Astrocyte (in vitro differentiated cells and primary cell): ENCODE results near the gene AK8. TPM values are rescaled to one million over a fixed set of nuclear protein-coding genes. Genes with fewer than 3 reads are reported as not detected.

ENCODE experiments used
- DNase-seq: peaks from one replicate; pipeline ENCODE4 v3.0.0-alpha.2; 2010; ENCODE audit warnings: low read depth
- FAIRE-seq: peaks from 2 replicates; lab custom pipeline; 2011; peaks lifted over from hg19 to GRCh38; lab: Jason Lieb, UNC
- H2AFZ ChIP-seq: 2 replicates; pipeline ENCODE4 v1.6.0; 2012; ENCODE audit warnings: low read depth, low read length, inconsistent platforms
- H3K27ac ChIP-seq: 2 replicates; pipeline ENCODE4 v1.5.1; 2011; ENCODE audit warnings: low read depth, low read length, inconsistent platforms
- H3K27me3 ChIP-seq: 2 replicates; pipeline ENCODE4 v1.6.0; 2011; ENCODE audit warnings: low read length, inconsistent platforms; ENCODE audit not compliant: insufficient read depth
- H3K36me3 ChIP-seq: 2 replicates; pipeline ENCODE4 v1.5.1; 2011; ENCODE audit warnings: low read length, inconsistent platforms; ENCODE audit not compliant: insufficient read depth
- H3K4me1 ChIP-seq: 2 replicates; pipeline ENCODE4 v1.5.1; 2011; ENCODE audit warnings: low read length, inconsistent platforms; ENCODE audit not compliant: insufficient read depth
- H3K4me2 ChIP-seq: 2 replicates; pipeline ENCODE4 v1.6.0; 2012; ENCODE audit warnings: low read length, inconsistent platforms
- H3K4me3 ChIP-seq: 2 replicates; pipeline ENCODE4 v1.5.1; 2011; ENCODE audit warnings: low read depth, mild to moderate bottlenecking, low read length, inconsistent platforms; ENCODE audit not compliant: insufficient read depth
- H3K79me2 ChIP-seq: 2 replicates; pipeline ENCODE4 v1.6.0; 2012; ENCODE audit warnings: mild to moderate bottlenecking, low read length, inconsistent platforms; ENCODE audit not compliant: insufficient read depth
- H3K9ac ChIP-seq: 2 replicates; pipeline ENCODE4 v1.6.0; 2012; ENCODE audit warnings: mild to moderate bottlenecking, low read length, inconsistent platforms
- H3K9me3 ChIP-seq: 2 replicates; pipeline ENCODE4 v1.5.1; 2012; ENCODE audit warnings: low read depth, mild to moderate bottlenecking, low read length, inconsistent platforms; ENCODE audit not compliant: insufficient read depth
- H4K20me1 ChIP-seq: 2 replicates; pipeline ENCODE4 v1.6.0; 2012; ENCODE audit warnings: low read length, inconsistent platforms; ENCODE audit not compliant: insufficient read depth
- H3K27ac Mint-ChIP-seq: one replicate; pipeline ENCODE4 v1.8.0; 2021; ENCODE audit warnings: mild to moderate bottlenecking, mixed read lengths; ENCODE audit not compliant: unreplicated experiment
- H3K27me3 Mint-ChIP-seq: one replicate; pipeline ENCODE4 v1.8.0; 2021; ENCODE audit warnings: low read depth, mixed read lengths; ENCODE audit not compliant: unreplicated experiment
- H3K36me3 Mint-ChIP-seq: one replicate; pipeline ENCODE4 v1.8.0; 2021; ENCODE audit warnings: low read depth, mixed read lengths; ENCODE audit not compliant: unreplicated experiment
- H3K4me1 Mint-ChIP-seq: one replicate; pipeline ENCODE4 v1.8.0; 2021; ENCODE audit warnings: low read depth, mixed read lengths; ENCODE audit not compliant: unreplicated experiment
- H3K4me3 Mint-ChIP-seq: one replicate; pipeline ENCODE4 v1.8.0; 2021; ENCODE audit warnings: mild to moderate bottlenecking, moderate library complexity, mixed read lengths; ENCODE audit not compliant: unreplicated experiment
- H3K9me3 Mint-ChIP-seq: one replicate; pipeline ENCODE4 v1.8.0; 2021; ENCODE audit warnings: mild to moderate bottlenecking, mixed read lengths; ENCODE audit not compliant: unreplicated experiment
- CTCF ChIP-seq: IDR thresholded peaks from 2 replicates; pipeline ENCODE4 v1.5.1; 2011; ENCODE audit warnings: low read depth, mild to moderate bottlenecking, inconsistent platforms, low read length, moderate library complexity; ENCODE audit not compliant: insufficient read depth
- EZH2 ChIP-seq: IDR thresholded peaks from 2 replicates; pipeline ENCODE4 v1.6.1; 2012; ENCODE audit warnings: mild to moderate bottlenecking, low read length, inconsistent platforms; ENCODE audit not compliant: insufficient read depth
- total RNA-seq: library from RNA; stranded (reverse); gene quantifications from 2 replicates; pipeline ENCODE4 v1.2.1, GENCODE V29; 2021

The AK8 gene
- total RNA-seq, 1 donor from 2014 or later = 0.27 TPM

DNA sequence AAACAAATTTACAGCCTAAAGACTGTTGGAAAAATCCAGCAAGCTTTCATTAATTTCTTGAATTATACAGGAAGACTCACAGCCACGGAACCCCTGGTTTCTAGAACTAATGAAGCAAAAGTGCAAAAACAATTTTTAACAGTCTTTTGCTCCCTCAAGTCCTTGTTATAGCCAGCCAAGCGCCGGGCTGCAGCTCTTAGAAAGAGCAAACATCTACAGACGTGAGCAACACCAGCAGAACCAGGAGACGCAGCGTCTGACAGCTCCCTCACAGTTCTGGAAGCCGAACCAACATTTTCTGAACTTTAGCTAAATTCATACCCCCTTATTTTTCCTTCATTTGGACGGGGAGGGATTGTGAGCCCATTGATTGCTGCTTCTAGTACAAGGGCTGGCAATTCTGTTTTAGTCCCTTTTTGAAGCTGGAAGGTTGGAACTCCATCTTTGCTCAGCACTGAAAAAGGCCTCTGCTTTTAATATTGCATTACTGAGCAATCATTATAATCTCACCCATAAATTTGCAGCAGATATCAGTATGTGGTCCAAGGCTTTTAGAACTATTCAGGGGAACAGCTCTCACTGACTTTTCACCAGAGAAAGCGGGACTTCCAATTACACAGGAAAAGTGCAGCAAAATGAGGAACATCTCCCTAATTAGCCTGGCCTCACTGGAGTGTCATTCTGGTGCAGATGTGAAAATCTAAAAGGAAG lies 45.8 kb downstream of the AK8 start:
- H3K9me3 ChIP-seq = no peaks in the 10 kb centered on the region
- Mint-ChIP-seq H3K27me3 (peaks cover 32% of the 10 kb centered on the region), H3K9me3 (no peaks in the 10 kb centered on the region), H3K36me3 (no peaks in the 10 kb centered on the region), H3K27ac (no peak overlapping the region), H3K4me1 (no peaks in the 10 kb centered on the region), H3K4me3 (no peak overlapping the region)
- TF ChIP-seq CTCF = no peak
- no peaks in the 10 kb centered on the region for H3K4me1 ChIP-seq
- no peak overlapping the region for H3K9ac ChIP-seq
- no peak overlapping the region for H3K27ac ChIP-seq
- FAIRE-seq (no peak), DNase-seq (no peak)
- H4K20me1 ChIP-seq = no peaks in the 10 kb centered on the region
- no peak overlapping the region for H2AFZ ChIP-seq
- peaks cover 18% of the 10 kb centered on the region for H3K27me3 ChIP-seq
- no peaks in the 10 kb centered on the region for H3K36me3 ChIP-seq
- no peaks in the 10 kb centered on the region for H3K79me2 ChIP-seq
- no peak overlapping the region for H3K4me2 ChIP-seq
- H3K4me3 ChIP-seq = no peak overlapping the region

GRCh38 chr9:132828201-132828770 lies 49.8 kb downstream of the AK8 start:
- H3K79me2 ChIP-seq = no peaks in the 10 kb centered on the region
- H3K27ac Mint-ChIP-seq = no peak overlapping the region
- H3K27me3 Mint-ChIP-seq = peaks cover 41% of the 10 kb centered on the region
- H3K27me3 ChIP-seq = peaks cover 24% of the 10 kb centered on the region
- FAIRE-seq = no peak
- no peak overlapping the region for H3K9ac ChIP-seq
- no peaks in the 10 kb centered on the region for H3K36me3 Mint-ChIP-seq
- TF ChIP-seq CTCF (no peak), EZH2 (no peak)
- H3K9me3 ChIP-seq = no peaks in the 10 kb centered on the region
- H4K20me1 ChIP-seq = no peaks in the 10 kb centered on the region
- no peaks in the 10 kb centered on the region for H3K4me1 Mint-ChIP-seq
- H2AFZ ChIP-seq = no peak overlapping the region
- H3K27ac ChIP-seq = no peak overlapping the region
- H3K4me1 ChIP-seq = no peaks in the 10 kb centered on the region
- H3K9me3 Mint-ChIP-seq = no peaks in the 10 kb centered on the region
- H3K36me3 ChIP-seq = no peaks in the 10 kb centered on the region
- DNase-seq = no peak
- H3K4me3 Mint-ChIP-seq = no peak overlapping the region
- no peak overlapping the region for H3K4me3 ChIP-seq
- no peak overlapping the region for H3K4me2 ChIP-seq

DNA sequence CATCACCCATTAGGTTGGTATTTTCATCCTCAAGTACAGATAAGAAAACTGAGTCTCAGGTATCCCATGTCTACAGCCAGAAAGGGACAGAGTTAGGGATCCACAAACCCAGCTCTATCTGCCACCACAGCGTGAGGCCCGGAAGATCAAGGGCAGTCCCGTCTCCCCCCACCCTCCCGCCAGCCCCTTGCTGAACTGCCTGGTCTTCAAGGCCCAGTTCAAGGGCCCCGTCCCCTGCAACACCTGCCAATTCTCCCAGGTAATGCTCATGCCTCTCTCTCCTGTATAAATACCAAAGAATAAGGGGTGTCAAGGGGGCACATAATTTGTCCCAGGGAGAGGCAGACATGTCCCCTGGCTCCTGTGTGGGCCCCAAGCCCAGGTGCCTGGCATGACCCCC lies 50.7 kb downstream of the AK8 start:
- no peak for DNase-seq
- peaks cover 41% of the 10 kb centered on the region for H3K27me3 Mint-ChIP-seq
- TF ChIP-seq EZH2 (no peak), CTCF (no peak)
- Histone ChIP-seq H3K9me3 (no peaks in the 10 kb centered on the region), H3K4me3 (no peak overlapping the region), H3K27me3 (peaks cover 20% of the 10 kb centered on the region), H4K20me1 (no peaks in the 10 kb centered on the region), H3K4me1 (no peaks in the 10 kb centered on the region), H3K36me3 (no peaks in the 10 kb centered on the region), H3K9ac (no peak overlapping the region), H3K27ac (no peak overlapping the region), H3K79me2 (no peaks in the 10 kb centered on the region), H2AFZ (no peak overlapping the region), H3K4me2 (no peak overlapping the region)
- H3K4me3 Mint-ChIP-seq = no peak overlapping the region
- no peaks in the 10 kb centered on the region for H3K9me3 Mint-ChIP-seq
- no peaks in the 10 kb centered on the region for H3K36me3 Mint-ChIP-seq
- FAIRE-seq = no peak
- no peak overlapping the region for H3K27ac Mint-ChIP-seq
- H3K4me1 Mint-ChIP-seq = no peaks in the 10 kb centered on the region
